Liver (tissue), 2 donors: ENCODE measurements around the gene FRG2.

Experiments used
- REST ChIP-seq: IDR thresholded peaks from 2 replicates; pipeline ENCODE4 v1.6.1; 2016; ENCODE audit warnings: antibody characterized with exemption, mild to moderate bottlenecking
- YY1 ChIP-seq: IDR thresholded peaks from 2 replicates; pipeline ENCODE4 v1.6.1; 2016; ENCODE audit warnings: antibody characterized with exemption, mild to moderate bottlenecking
- TF ChIP-seq, protein P1 (sequence below): fragments of 150-350 bp; IDR thresholded peaks from 2 replicates; pipeline ENCODE4 v1.5.1; 2017; ENCODE audit warnings: improper control_type of control experiment, low read depth, low read length; ENCODE audit not compliant: missing input control
- donor health status: healthy.

- TF ChIP-seq, protein P1, sequence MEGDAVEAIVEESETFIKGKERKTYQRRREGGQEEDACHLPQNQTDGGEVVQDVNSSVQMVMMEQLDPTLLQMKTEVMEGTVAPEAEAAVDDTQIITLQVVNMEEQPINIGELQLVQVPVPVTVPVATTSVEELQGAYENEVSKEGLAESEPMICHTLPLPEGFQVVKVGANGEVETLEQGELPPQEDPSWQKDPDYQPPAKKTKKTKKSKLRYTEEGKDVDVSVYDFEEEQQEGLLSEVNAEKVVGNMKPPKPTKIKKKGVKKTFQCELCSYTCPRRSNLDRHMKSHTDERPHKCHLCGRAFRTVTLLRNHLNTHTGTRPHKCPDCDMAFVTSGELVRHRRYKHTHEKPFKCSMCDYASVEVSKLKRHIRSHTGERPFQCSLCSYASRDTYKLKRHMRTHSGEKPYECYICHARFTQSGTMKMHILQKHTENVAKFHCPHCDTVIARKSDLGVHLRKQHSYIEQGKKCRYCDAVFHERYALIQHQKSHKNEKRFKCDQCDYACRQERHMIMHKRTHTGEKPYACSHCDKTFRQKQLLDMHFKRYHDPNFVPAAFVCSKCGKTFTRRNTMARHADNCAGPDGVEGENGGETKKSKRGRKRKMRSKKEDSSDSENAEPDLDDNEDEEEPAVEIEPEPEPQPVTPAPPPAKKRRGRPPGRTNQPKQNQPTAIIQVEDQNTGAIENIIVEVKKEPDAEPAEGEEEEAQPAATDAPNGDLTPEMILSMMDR: no peak
- TF ChIP-seq YY1: no peak
- TF ChIP-seq REST: no peak
These were observed 45.1 kb downstream of the FRG2 start for GRCh38 chr4:189981970-189982369.
